ENCODE results near the gene GLRA1. TPM values are rescaled to one million over a fixed set of nuclear protein-coding genes. Genes with fewer than 3 reads are reported as not detected.
"Not testable (repeated sequence)": the region's sequence is repeated elsewhere in the genome, so short reads cannot be mapped to it uniquely, and the experiment has no call there.

Gene GLRA1
- polyA plus RNA-seq, 1 donor, result 0.03 TPM

DNA sequence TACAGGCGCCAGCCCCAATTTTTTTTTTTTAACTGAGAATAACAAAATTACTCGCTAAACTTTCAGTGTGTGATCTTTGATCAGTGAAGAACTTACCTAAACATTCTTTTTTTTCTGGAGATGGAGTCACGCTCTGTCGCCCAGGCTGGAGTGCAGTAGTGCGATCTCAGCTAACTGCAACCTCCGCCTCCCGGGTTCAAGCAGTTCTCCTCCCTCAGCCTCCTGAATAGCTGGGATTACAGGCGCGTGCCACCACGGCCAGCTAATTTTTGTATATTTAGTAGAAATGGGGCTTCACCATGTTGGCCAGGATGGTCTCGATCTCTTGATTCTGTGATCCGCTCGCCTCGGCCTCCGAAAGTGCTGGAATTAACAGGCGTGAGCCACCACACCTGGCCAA is 141.0 kb downstream of the GLRA1 start:
- WGBS (ENCODE audit: insufficient coverage, low lambda C conversion rate), result 87% methylated on average over 3 of the region's 16 CpGs
- H3K36me3 ChIP-seq (ENCODE audit: control insufficient read depth, insufficient read depth, low read length), result peaks cover 10% of the 10 kb centered on the region
- H3K4me1 ChIP-seq (ENCODE audit: control insufficient read depth, insufficient read depth, low read length); H3K27me3 ChIP-seq (ENCODE audit: control insufficient read depth, insufficient read depth, low read length); H3K27ac ChIP-seq (ENCODE audit: low read length); DNase-seq; H3K9me3 ChIP-seq (ENCODE audit: control insufficient read depth, low read depth, low read length); H3K4me3 ChIP-seq (ENCODE audit: low read length): not testable (repeated sequence)

DNA sequence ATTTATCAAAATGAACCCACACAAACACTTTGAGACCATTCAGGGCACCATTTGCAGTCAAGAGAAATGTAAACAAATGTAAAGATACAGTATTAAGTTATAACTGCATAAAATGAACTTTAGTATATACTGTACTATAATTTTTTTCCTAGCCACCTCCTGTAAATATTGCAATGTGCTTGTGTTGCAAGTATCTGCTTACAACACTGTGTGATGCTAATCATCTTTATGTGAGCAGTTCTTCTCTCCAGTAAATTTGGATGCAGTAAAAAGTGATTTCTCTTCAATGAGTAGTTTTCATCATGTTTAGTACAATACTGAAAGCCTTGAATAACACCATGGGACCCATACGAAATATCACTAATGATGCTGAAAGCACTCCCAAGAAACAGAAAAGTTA is 143.4 kb downstream of the GLRA1 start:
- Histone ChIP-seq H3K27ac (ENCODE audit: low read length) (no peak overlapping the region), H3K9me3 (ENCODE audit: control insufficient read depth, low read depth, low read length) (no peaks in the 10 kb centered on the region), H3K36me3 (ENCODE audit: control insufficient read depth, insufficient read depth, low read length) (peaks cover 11% of the 10 kb centered on the region), H3K27me3 (ENCODE audit: control insufficient read depth, insufficient read depth, low read length) (no peaks in the 10 kb centered on the region), H3K4me3 (ENCODE audit: low read length) (no peak overlapping the region), H3K4me1 (ENCODE audit: control insufficient read depth, insufficient read depth, low read length) (peaks cover 4% of the 10 kb centered on the region)
- WGBS (ENCODE audit: insufficient coverage, low lambda C conversion rate), result no CpG with 5 or more reads among the region's 1 CpG
- no peak for DNase-seq

DNA sequence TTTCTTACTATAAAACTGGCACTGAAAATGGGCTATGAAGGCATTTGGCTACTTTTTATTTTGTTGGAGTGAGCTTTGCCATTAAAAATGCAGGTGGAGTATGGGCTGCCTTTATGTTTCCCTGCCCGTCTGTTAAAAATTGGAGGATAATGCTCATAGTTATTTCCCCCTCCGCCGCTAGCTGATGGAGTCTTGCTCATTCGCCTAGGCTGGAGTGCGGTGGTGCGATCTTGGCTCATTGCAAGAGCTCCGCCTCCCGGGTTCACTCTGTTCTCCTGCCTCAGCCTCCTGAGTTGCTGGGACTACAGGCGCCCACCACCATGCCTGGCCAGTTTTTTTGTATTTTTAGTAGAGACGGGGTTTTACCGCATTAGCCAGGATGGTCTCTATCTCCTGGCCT is 144.3 kb downstream of the GLRA1 start:
- no peaks in the 10 kb centered on the region for H3K9me3 ChIP-seq (ENCODE audit: control insufficient read depth, low read depth, low read length)
- WGBS (ENCODE audit: insufficient coverage, low lambda C conversion rate), result no CpG with 5 or more reads among the region's 11 CpGs
- DNase-seq, result no peak
- H3K4me1 ChIP-seq (ENCODE audit: control insufficient read depth, insufficient read depth, low read length), result peaks cover 6% of the 10 kb centered on the region
- peaks cover 11% of the 10 kb centered on the region for H3K36me3 ChIP-seq (ENCODE audit: control insufficient read depth, insufficient read depth, low read length)
- H3K27ac ChIP-seq (ENCODE audit: low read length), result no peak overlapping the region
- H3K27me3 ChIP-seq (ENCODE audit: control insufficient read depth, insufficient read depth, low read length), result no peaks in the 10 kb centered on the region
- no peak overlapping the region for H3K4me3 ChIP-seq (ENCODE audit: low read length)

DNA sequence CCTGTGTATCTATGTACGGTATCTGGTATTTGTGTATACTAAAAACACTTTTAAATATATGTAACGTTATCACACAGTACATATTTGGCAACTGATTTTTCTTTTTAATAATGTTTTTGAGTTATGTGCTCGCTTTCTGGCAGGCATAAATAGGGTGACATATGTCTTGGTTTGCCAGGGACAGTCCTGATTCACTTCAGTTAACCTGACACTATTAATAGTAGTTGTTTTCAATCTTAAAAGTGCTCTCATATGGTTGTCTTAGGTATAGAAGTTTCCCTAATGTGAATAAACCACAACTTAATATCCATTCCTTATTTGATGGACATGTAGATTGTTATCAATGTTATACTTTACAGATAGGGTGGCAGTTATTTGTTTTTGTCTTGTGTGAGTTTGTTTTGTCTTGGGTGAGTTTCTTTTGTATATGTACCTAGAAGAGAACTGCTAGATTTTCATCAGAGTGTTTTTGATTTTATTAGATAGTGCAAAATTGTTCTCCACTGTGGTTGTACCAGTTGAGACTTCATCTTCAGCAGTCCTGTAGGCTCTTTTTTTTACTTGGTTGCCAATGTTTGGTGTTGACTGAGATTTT is 145.0 kb downstream of the GLRA1 start:
- H3K27me3 ChIP-seq (ENCODE audit: control insufficient read depth, insufficient read depth, low read length), result no peaks in the 10 kb centered on the region
- H3K4me1 ChIP-seq (ENCODE audit: control insufficient read depth, insufficient read depth, low read length), result peaks cover 11% of the 10 kb centered on the region
- no CpG with 5 or more reads among the region's 3 CpGs for WGBS (ENCODE audit: insufficient coverage, low lambda C conversion rate)

DNA sequence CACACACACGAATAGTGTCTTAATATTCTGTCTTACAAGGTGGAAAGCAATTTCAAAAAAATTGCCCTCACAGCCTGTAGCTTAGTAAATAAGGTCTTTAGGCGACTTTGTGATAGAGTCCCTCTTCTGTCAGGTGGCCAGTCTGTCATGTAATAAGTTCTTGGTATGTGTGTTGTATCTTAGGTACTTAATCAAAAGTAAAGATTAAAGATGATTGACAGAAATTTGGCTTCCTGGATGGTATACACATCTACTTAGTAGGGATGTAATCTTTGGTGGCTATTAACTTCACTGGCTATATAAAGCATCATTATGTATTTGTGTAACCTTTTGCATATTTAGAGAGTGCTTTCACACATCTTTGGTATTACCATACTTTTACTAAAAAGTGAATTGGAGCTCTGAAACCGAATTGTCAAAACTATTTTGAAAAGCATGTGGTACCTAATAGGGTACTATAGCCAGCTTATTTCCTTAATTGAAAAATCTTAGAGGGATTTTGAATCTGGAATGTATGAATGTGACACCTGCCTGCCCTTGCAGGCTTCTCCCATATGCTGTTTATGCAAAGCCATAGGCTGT is 149.5 kb downstream of the GLRA1 start:
- no CpG with 5 or more reads among the region's 3 CpGs for WGBS (ENCODE audit: insufficient coverage, low lambda C conversion rate)
- Histone ChIP-seq H3K27me3 (ENCODE audit: control insufficient read depth, insufficient read depth, low read length) (no peaks in the 10 kb centered on the region), H3K9me3 (ENCODE audit: control insufficient read depth, low read depth, low read length) (no peaks in the 10 kb centered on the region), H3K36me3 (ENCODE audit: control insufficient read depth, insufficient read depth, low read length) (peaks cover 11% of the 10 kb centered on the region), H3K4me3 (ENCODE audit: low read length) (no peak overlapping the region), H3K27ac (ENCODE audit: low read length) (no peak overlapping the region), H3K4me1 (ENCODE audit: control insufficient read depth, insufficient read depth, low read length) (peaks cover 14% of the 10 kb centered on the region)
- no peak for DNase-seq

More for the DNA sequence above, 145.0 kb downstream of the GLRA1 start:
- no peak for DNase-seq
- Histone ChIP-seq H3K36me3 (ENCODE audit: control insufficient read depth, insufficient read depth, low read length) (peaks cover 11% of the 10 kb centered on the region), H3K9me3 (ENCODE audit: control insufficient read depth, low read depth, low read length) (no peaks in the 10 kb centered on the region), H3K4me3 (ENCODE audit: low read length) (no peak overlapping the region), H3K27ac (ENCODE audit: low read length) (no peak overlapping the region)

DNA sequence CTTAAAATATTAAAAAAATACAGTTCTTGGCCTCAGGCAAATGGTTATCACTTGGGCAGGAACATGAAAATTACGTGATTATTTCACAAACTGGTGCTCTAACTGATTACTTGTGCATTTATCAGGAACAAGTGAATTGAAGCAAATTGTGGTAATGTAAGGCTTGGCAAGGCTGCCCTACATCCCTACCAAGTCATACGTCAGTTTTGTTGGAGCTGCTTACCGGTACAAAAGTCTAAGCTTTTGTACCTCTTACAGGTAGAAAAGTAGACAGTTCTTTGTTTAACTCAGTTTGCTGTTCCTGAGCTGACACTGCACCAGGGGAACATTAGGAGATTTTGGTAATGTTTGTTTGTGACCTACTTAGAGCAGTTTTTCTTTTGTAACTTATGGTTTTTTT is 150.7 kb downstream of the GLRA1 start:
- Histone ChIP-seq H3K4me3 (ENCODE audit: low read length) (peak overlapping the region; percentile 83), H3K27me3 (ENCODE audit: control insufficient read depth, insufficient read depth, low read length) (no peaks in the 10 kb centered on the region), H3K4me1 (ENCODE audit: control insufficient read depth, insufficient read depth, low read length) (peaks cover 16% of the 10 kb centered on the region), H3K36me3 (ENCODE audit: control insufficient read depth, insufficient read depth, low read length) (peaks cover 10% of the 10 kb centered on the region), H3K9me3 (ENCODE audit: control insufficient read depth, low read depth, low read length) (no peaks in the 10 kb centered on the region), H3K27ac (ENCODE audit: low read length) (peak overlapping the region; percentile 81)
- DNase-seq, result peak in 1 of 2 donors; percentile 15
- no CpG with 5 or more reads among the region's 3 CpGs for WGBS (ENCODE audit: insufficient coverage, low lambda C conversion rate)

DNA sequence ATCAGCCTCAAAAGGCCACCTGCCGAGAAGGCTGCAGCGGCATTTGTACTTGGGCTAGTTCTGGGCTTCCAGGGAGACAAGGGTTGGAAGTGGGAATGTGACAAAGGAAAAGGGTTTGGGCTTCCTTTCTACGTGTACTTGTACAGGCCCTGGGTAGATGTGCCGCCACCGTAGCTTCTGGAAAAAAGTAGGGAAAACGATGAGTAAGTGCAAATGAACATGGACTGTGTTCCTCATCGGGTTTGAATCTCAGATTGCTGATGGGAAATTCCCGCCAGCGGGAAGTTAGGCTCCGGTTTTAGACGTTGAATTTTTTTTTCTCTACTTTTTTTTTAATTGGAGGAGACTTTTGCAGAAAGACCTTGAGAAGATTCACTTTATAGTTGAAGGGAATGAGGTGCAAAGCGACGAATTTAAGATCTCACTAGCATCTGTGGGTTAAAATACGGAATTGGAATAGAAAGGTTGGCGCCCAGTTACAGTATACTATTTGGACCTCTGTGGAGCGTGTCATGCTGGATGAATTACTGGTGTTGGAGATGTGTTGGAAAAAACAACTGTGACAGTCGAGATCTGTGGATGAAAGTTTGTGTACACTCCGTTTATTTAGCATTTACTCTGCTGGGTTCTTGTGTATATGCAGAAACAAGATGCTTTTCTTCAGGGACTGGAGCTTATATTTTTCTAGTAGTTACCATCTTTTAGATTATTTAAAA is 151.6 kb downstream of the GLRA1 start:
- peak overlapping the region; percentile 81 for H3K27ac ChIP-seq (ENCODE audit: low read length)
- peaks cover 16% of the 10 kb centered on the region for H3K4me1 ChIP-seq (ENCODE audit: control insufficient read depth, insufficient read depth, low read length)
- peaks cover 6% of the 10 kb centered on the region for H3K36me3 ChIP-seq (ENCODE audit: control insufficient read depth, insufficient read depth, low read length)
- 0% methylated on average over 2 of the region's 18 CpGs for WGBS (ENCODE audit: insufficient coverage, low lambda C conversion rate)
- H3K27me3 ChIP-seq (ENCODE audit: control insufficient read depth, insufficient read depth, low read length), result no peaks in the 10 kb centered on the region
- peak overlapping the region; percentile 83 for H3K4me3 ChIP-seq (ENCODE audit: low read length)
- H3K9me3 ChIP-seq (ENCODE audit: control insufficient read depth, low read depth, low read length), result no peaks in the 10 kb centered on the region
- no peak for DNase-seq

Other genes starting within 250 kb of the GLRA1 start
- gene SPARC, start 237.9 kb downstream of the GLRA1 start, polyA plus RNA-seq, result 935 TPM
- gene ATOX1, start 166.2 kb downstream of the GLRA1 start, polyA plus RNA-seq, result 172 TPM
- gene G3BP1, start 152.9 kb downstream of the GLRA1 start, polyA plus RNA-seq, result 111 TPM